SKM-1 treated with dmso at 0.1 percent for 144 hours (cell line): Measurements from ENCODE around the gene ZNF177.

Experiments used
- DNase-seq: peaks from one replicate; lab custom pipeline; 2025; ENCODE audit not compliant: unreplicated experiment; lab: John Stamatoyannopoulos, UW

ZNF177 gene

GRCh38 chr19:9427941-9428340 is 65.1 kb downstream of the ZNF177 start:
- no peak for DNase-seq

GRCh38 chr19:9430444-9430843 is 67.6 kb downstream of the ZNF177 start:
- no peak for DNase-seq

- peak; percentile 47 for DNase-seq
These were observed 68.7 kb downstream of the ZNF177 start for GRCh38 chr19:9431475-9431874.
